Breast epithelium (tissue), 3 donors: Measurements from ENCODE around the gene NPTX2.

ENCODE experiments used
- POLR2AphosphoS5 ChIP-seq, 3 donors: sonication (generic); formaldehyde crosslinking; IDR thresholded peaks; one replicate each; pipeline ENCODE4 v1.6.1; 2017; ENCODE audit warnings: antibody characterized with exemption in 3 of 3
- TF ChIP-seq, protein P1 (sequence below), 3 donors: fragments of 450-650 bp; IDR thresholded peaks; one replicate each; pipeline ENCODE4 v1.5.1; 2016 to 2017; ENCODE audit warnings: antibody characterized with exemption in 3 of 3, mild to moderate bottlenecking in 3 of 3, moderate library complexity in 3 of 3

DNA sequence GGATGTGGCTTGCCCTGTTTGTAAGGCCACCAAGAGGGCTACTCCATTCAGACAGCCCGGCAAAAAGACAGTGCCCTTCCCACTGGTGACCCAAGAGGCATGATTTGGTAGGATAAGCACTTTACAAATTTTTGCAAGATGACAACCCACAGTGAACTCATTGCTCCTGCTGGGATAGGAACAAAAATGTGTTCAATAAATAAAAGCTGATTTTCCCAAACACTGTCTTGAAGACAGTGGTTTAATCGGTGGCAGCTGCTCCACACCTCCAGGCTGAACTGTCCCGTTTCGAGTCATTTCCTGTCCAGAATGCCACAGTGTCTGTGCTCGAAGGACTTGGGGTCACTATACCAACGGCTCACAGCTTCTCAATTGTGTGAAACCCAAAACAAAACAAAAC is 45.1 kb upstream of the NPTX2 start:
- TF ChIP-seq, protein P1, sequence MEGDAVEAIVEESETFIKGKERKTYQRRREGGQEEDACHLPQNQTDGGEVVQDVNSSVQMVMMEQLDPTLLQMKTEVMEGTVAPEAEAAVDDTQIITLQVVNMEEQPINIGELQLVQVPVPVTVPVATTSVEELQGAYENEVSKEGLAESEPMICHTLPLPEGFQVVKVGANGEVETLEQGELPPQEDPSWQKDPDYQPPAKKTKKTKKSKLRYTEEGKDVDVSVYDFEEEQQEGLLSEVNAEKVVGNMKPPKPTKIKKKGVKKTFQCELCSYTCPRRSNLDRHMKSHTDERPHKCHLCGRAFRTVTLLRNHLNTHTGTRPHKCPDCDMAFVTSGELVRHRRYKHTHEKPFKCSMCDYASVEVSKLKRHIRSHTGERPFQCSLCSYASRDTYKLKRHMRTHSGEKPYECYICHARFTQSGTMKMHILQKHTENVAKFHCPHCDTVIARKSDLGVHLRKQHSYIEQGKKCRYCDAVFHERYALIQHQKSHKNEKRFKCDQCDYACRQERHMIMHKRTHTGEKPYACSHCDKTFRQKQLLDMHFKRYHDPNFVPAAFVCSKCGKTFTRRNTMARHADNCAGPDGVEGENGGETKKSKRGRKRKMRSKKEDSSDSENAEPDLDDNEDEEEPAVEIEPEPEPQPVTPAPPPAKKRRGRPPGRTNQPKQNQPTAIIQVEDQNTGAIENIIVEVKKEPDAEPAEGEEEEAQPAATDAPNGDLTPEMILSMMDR (IDR thresholded peaks at IDR 0.05) = no peak
- TF ChIP-seq POLR2AphosphoS5 (IDR thresholded peaks at IDR 0.05) = no peak
